PC-9 (cell line): ENCODE data around the gene TBX15.

ENCODE experiments used
- CTCF ChIP-seq: fragments of 200-600 bp; sonication (generic); conservative IDR thresholded peaks from 2 replicates; pipeline ENCODE4 v1.6.1; 2017; ENCODE audit warnings: mixed run types, antibody characterized with exemption, mild to moderate bottlenecking, moderate library complexity
- EZH2 ChIP-seq: fragments of 200-600 bp; sonication (generic); IDR thresholded peaks from 2 replicates; pipeline ENCODE4 v1.8.0; 2017; ENCODE audit warnings: antibody characterized with exemption, low read depth

DNA sequence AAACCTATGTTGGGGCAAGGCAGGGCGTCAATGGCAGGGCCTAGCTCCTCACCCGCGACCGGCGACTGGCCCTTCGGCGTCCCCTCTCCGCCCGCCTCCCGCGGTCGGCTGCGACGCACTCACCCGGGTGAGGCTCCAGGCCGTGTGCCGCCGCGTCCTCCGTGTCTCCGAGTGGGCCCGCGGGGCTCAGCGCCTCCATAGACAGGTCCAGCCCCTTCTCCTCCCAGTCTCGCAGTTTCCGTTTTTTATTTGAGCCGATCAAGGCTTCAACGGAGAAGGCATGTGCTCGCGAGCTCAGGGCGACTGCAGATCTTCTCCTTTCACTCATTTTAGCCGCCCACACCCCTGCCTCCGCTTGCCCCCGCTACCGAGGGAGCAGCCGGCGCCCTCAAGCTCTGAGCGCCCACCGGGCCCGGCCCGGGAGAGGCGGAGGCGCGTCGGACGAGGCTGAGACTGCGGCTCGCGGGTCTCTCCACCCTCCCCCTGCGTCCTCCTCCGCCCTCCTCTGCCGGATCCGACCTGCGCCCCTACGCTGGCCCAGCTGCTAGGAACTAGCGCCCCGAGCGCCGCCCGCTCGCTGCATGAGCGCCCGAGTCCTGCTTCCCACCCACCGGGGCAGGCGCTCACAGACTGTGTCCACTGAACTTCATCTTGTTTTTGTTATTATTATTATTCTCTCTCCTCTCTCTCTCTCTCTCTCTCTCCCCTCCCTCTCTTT lies 516 bp downstream of the TBX15 start:
- TF ChIP-seq CTCF (no peak), EZH2 (no peak)
